ENCODE data around the gene GTF2IRD1.
"Not testable (repeated sequence)": the region's sequence is repeated elsewhere in the genome, so short reads cannot be mapped to it uniquely, and the experiment has no call there.

Gene GTF2IRD1

GRCh38 chr7:74453322-74454011 is at the start of gene GTF2IRD1:
TSS of gene GTF2IRD1 (plus strand) at chr7:74453906. CDS start at chr7:74508081, 54,175 bp downstream.
- DNase-seq (ENCODE audit: low spot score) = peak; percentile 88

GRCh38 chr7:74404388-74404700 is 49.4 kb upstream of the GTF2IRD1 start:
- DNase-seq (ENCODE audit: low spot score) = no peak

GRCh38 chr7:74404741-74405140 is 49.0 kb upstream of the GTF2IRD1 start:
- DNase-seq (ENCODE audit: low spot score) = no peak

- peak; percentile 88 for DNase-seq (ENCODE audit: low spot score)
Measured at GRCh38 chr7:74405191-74405898, 48.4 kb upstream of the GTF2IRD1 start.

- no peak for DNase-seq (ENCODE audit: low spot score)
Measured at GRCh38 chr7:74405899-74406512, 47.7 kb upstream of the GTF2IRD1 start.

- DNase-seq (ENCODE audit: low spot score) = no peak
Measured at GRCh38 chr7:74407958-74408357, 45.7 kb upstream of the GTF2IRD1 start.

- DNase-seq (ENCODE audit: low spot score) = no peak
Measured at GRCh38 chr7:74409571-74409970, 44.1 kb upstream of the GTF2IRD1 start.

GRCh38 chr7:74410772-74411171 is 42.9 kb upstream of the GTF2IRD1 start:
- DNase-seq (ENCODE audit: low spot score) = no peak

- not testable (repeated sequence) for DNase-seq (ENCODE audit: low spot score)
Measured at GRCh38 chr7:74411571-74411970, 42.1 kb upstream of the GTF2IRD1 start.

GRCh38 chr7:74412056-74412455 is 41.6 kb upstream of the GTF2IRD1 start:
- DNase-seq (ENCODE audit: low spot score) = no peak

- DNase-seq (ENCODE audit: low spot score) = no peak
Measured at GRCh38 chr7:74412603-74413002, 41.1 kb upstream of the GTF2IRD1 start.

GRCh38 chr7:74414595-74415333 is 38.9 kb upstream of the GTF2IRD1 start:
- DNase-seq (ENCODE audit: low spot score) = not testable (repeated sequence)

GRCh38 chr7:74417419-74417971 is 36.2 kb upstream of the GTF2IRD1 start:
- DNase-seq (ENCODE audit: low spot score) = peak; percentile 94

GRCh38 chr7:74418076-74418475 is 35.6 kb upstream of the GTF2IRD1 start:
- DNase-seq (ENCODE audit: low spot score) = no peak

GRCh38 chr7:74418538-74418937 is 35.2 kb upstream of the GTF2IRD1 start:
- DNase-seq (ENCODE audit: low spot score) = no peak

- not testable (repeated sequence) for DNase-seq (ENCODE audit: low spot score)
Measured at GRCh38 chr7:74419232-74419631, 34.5 kb upstream of the GTF2IRD1 start.

- no peak for DNase-seq (ENCODE audit: low spot score)
Measured at GRCh38 chr7:74420006-74420405, 33.7 kb upstream of the GTF2IRD1 start.

- DNase-seq (ENCODE audit: low spot score) = no peak
Measured at GRCh38 chr7:74424291-74424880, 29.3 kb upstream of the GTF2IRD1 start.

- no peak for DNase-seq (ENCODE audit: low spot score)
Measured at GRCh38 chr7:74428023-74428422, 25.7 kb upstream of the GTF2IRD1 start.

- DNase-seq (ENCODE audit: low spot score) = peak; percentile 62
Measured at GRCh38 chr7:74429153-74429747, 24.5 kb upstream of the GTF2IRD1 start.

- not testable (repeated sequence) for DNase-seq (ENCODE audit: low spot score)
Measured at GRCh38 chr7:74430409-74430808, 23.3 kb upstream of the GTF2IRD1 start.
